K562 (cell line): ENCODE measurements around the gene PPP4R1. TPM values are rescaled to one million over a fixed set of nuclear protein-coding genes. Genes with fewer than 3 reads are reported as not detected.

Experiments
- BHLHE40 ChIP-seq: IDR thresholded peaks from 2 replicates; pipeline ENCODE4 v1.6.1; 2011; ENCODE audit warnings: low read length, improper control_type of control experiment
- CEBPG ChIP-seq, 3 experiments: fragments of 200-800 bp in 1 of 3; sonication (Bioruptor generic) in 1 of 3; sonication (generic) in 1 of 3; formaldehyde crosslinking in 1 of 3; IDR thresholded peaks in 2 of 3; conservative IDR thresholded peaks in 1 of 3; 2 replicates each; pipeline versions ENCODE4 v1.6.1 to v1.8.0; 2016 to 2022; ENCODE audit warnings: missing compliant biosample characterization in 2 of 3, missing genetic modification characterization in 2 of 3, mild to moderate bottlenecking in 1 of 3, missing genetic modification reagents in 1 of 3
- GTF2E2 ChIP-seq: fragments of 200-800 bp; sonication (Bioruptor generic); IDR thresholded peaks from 2 replicates; pipeline ENCODE4 v1.6.1; 2016; ENCODE audit warnings: missing genetic modification characterization, missing compliant biosample characterization
- MED1 ChIP-seq: sonication (generic); formaldehyde crosslinking; IDR thresholded peaks from 2 replicates; pipeline ENCODE4 v1.8.1; 2023; ENCODE audit warnings: missing genetic modification reagents, borderline replicate concordance
- PRDM10 ChIP-seq: fragments of 450-650 bp; IDR thresholded peaks from 2 replicates; pipeline ENCODE4 v1.6.1; 2018; ENCODE audit not compliant: partially characterized antibody
- RBM15 ChIP-seq: fragments of 200-400 bp; formaldehyde crosslinking; IDR thresholded peaks from 2 replicates; pipeline ENCODE4 v1.6.1; 2018; ENCODE audit warnings: mild to moderate bottlenecking, low read length, moderate library complexity; ENCODE audit not compliant: insufficient read depth
- SNAPC5 ChIP-seq: fragments of 250-450 bp; sonication (Bioruptor Pico); IDR thresholded peaks from 2 replicates; pipeline ENCODE4 v1.8.0; 2021; ENCODE audit warnings: moderate library complexity, mild to moderate bottlenecking, inconsistent platforms
- ZC3H8 ChIP-seq: fragments of 450-650 bp; IDR thresholded peaks from 2 replicates; pipeline ENCODE4 v1.6.1; 2017
- ZNF197 ChIP-seq: fragments of 200-800 bp; sonication (Bioruptor generic); IDR thresholded peaks from 2 replicates; pipeline ENCODE4 v1.6.1; 2016; ENCODE audit warnings: low read depth, missing genetic modification characterization, missing compliant biosample characterization
- ZNF445 ChIP-seq: fragments of 250-450 bp; sonication (Bioruptor Pico); IDR thresholded peaks from 2 replicates; pipeline ENCODE4 v1.4.0; 2020; ENCODE audit warnings: low read depth, mild to moderate bottlenecking, moderate library complexity
- polyA plus RNA-seq, 8 experiments: library from polyadenylated mRNA; depleted of rRNA in 4 of 8; stranded (reverse) in 5 of 8; unstranded in 3 of 8; fragments of >200 nt; fragmentation: Nextera tagmentation in 2 of 8; fragmentation: Illumina TruSeq in 1 of 8; extraction: Ambion mirVana in 2 of 8; extraction: Trizol in 1 of 8; gene quantifications; 2 replicates each; pipeline versions ENCODE4 v1.2.1 to v1.2.3, GENCODE V29; 2011 to 2014; ENCODE audit warnings: inconsistent platforms in 1 of 8, missing spikeins in 1 of 8
- total RNA-seq, 7 experiments: library from RNA; depleted of rRNA in 6 of 7; stranded (reverse); fragments of >200 nt in 6 of 7; fragmentation: Illumina TruSeq in 2 of 7; extraction: Trizol in 2 of 7; gene quantifications; 2 replicates each; pipeline versions ENCODE4 v1.2.1 to v1.2.3, GENCODE V29; 2011 to 2021; ENCODE audit warnings: low replicate concordance in 1 of 7
- TF ChIP-seq, protein P1 (sequence below): fragments of 450-650 bp; formaldehyde crosslinking; IDR thresholded peaks from 2 replicates; pipeline ENCODE4 v1.4.0; 2020; ENCODE audit warnings: mild to moderate bottlenecking, mixed read lengths
- TF ChIP-seq, protein P2 (sequence below): sonication (generic); formaldehyde crosslinking; IDR thresholded peaks from 2 replicates; pipeline ENCODE4 v1.8.0; 2022; ENCODE audit warnings: missing genetic modification reagents, mild to moderate bottlenecking, borderline replicate concordance
- TF ChIP-seq, protein P3 (sequence below): sonication (generic); formaldehyde crosslinking; IDR thresholded peaks from 2 replicates; pipeline ENCODE4 v1.9.0; 2022; ENCODE audit warnings: mild to moderate bottlenecking, missing genetic modification reagents
- TF ChIP-seq, protein P4 (sequence below): fragments of 450-650 bp; IDR thresholded peaks from 2 replicates; pipeline ENCODE4 v1.6.1; 2016; ENCODE audit warnings: borderline replicate concordance

PPP4R1 gene
- total and polyA plus RNA-seq, 9 of the 15 experiments (the other 6 are each of a cell fraction or from before 2014, with no cell fraction given), result 23.5 to 136 (median 84.5) TPM

DNA sequence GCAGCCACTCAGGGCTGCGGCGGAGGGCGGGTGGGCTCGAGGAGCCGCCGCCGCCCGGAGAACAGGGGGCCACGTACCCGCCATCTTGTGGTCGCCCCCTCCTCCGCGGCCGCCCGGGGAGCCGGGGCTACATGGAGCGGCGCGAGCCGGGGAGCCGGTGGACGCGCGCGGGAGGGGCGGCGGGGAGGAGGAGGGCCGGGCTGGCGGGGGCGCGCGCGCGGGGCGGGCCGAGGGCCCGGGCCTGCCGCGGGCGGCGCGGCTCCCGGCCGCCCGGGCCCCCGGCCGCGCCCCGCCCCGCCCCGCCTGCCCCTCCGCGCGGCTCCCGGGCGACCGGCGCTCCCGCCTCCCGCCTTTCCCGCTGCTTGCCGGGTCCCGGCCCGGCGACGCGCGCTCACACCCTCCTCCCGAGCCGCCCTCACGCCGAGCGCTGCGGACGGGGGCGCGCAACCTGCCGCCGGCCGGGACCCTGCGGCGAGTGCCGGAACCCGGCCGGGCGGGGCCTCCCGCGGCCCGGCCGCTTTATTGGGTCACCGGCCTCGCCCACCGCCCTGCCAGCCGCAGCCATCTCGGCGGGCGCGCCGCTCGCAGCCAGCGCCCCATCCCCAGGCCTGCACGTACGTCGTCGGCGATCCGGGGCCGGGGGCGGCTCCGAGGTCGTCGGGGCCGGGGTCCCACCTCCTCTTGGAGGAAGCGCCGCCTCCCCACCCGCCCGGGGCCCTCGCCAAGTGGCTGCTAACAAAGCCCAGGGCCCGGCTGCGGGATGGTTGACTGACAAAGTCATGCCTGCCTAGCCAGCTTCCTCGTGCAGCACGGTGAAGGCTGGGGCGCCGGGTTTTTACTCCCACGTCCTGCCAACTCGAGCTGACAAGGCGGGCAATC is at the start of gene PPP4R1 (continued):
- TF ChIP-seq, protein P1, sequence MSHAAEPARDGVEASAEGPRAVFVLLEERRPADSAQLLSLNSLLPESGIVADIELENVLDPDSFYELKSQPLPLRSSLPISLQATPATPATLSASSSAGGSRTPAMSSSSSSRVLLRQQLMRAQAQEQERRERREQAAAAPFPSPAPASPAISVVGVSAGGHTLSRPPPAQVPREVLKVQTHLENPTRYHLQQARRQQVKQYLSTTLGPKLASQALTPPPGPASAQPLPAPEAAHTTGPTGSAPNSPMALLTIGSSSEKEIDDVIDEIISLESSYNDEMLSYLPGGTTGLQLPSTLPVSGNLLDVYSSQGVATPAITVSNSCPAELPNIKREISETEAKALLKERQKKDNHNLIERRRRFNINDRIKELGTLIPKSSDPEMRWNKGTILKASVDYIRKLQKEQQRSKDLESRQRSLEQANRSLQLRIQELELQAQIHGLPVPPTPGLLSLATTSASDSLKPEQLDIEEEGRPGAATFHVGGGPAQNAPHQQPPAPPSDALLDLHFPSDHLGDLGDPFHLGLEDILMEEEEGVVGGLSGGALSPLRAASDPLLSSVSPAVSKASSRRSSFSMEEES (CRISPR knock-in tag), result no peak
- TF ChIP-seq, protein P2, sequence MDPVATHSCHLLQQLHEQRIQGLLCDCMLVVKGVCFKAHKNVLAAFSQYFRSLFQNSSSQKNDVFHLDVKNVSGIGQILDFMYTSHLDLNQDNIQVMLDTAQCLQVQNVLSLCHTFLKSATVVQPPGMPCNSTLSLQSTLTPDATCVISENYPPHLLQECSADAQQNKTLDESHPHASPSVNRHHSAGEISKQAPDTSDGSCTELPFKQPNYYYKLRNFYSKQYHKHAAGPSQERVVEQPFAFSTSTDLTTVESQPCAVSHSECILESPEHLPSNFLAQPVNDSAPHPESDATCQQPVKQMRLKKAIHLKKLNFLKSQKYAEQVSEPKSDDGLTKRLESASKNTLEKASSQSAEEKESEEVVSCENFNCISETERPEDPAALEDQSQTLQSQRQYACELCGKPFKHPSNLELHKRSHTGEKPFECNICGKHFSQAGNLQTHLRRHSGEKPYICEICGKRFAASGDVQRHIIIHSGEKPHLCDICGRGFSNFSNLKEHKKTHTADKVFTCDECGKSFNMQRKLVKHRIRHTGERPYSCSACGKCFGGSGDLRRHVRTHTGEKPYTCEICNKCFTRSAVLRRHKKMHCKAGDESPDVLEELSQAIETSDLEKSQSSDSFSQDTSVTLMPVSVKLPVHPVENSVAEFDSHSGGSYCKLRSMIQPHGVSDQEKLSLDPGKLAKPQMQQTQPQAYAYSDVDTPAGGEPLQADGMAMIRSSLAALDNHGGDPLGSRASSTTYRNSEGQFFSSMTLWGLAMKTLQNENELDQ (CRISPR knock-in tag), result no peak
- TF ChIP-seq ZNF445 (no peak), BHLHE40 (no peak), RBM15 (no peak), ZNF197 (CRISPR knock-in tag) (peak; percentile 37; the same call in 1 of the 2 replicates), GTF2E2 (tag) (no peak), CEBPG (CRISPR knock-in tag; IDR thresholded peaks at IDR 0.05) (no peak), CEBPG (tag; conservative IDR thresholded peaks at IDR 0.05 in 1 of 2, IDR thresholded peaks at IDR 0.05 in 1 of 2) (0 out of 4 replicates have a peak, but pooled peaks of 1 of the 2 experiments have one; percentile 9), MED1 (CRISPR knock-in tag) (no peak), PRDM10 (no peak), SNAPC5 (CRISPR knock-in tag) (no peak), ZC3H8 (no peak)
- TF ChIP-seq, protein P3, sequence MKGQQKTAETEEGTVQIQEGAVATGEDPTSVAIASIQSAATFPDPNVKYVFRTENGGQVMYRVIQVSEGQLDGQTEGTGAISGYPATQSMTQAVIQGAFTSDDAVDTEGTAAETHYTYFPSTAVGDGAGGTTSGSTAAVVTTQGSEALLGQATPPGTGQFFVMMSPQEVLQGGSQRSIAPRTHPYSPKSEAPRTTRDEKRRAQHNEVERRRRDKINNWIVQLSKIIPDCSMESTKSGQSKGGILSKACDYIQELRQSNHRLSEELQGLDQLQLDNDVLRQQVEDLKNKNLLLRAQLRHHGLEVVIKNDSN (CRISPR knock-in tag), result no peak
- TF ChIP-seq, protein P4, sequence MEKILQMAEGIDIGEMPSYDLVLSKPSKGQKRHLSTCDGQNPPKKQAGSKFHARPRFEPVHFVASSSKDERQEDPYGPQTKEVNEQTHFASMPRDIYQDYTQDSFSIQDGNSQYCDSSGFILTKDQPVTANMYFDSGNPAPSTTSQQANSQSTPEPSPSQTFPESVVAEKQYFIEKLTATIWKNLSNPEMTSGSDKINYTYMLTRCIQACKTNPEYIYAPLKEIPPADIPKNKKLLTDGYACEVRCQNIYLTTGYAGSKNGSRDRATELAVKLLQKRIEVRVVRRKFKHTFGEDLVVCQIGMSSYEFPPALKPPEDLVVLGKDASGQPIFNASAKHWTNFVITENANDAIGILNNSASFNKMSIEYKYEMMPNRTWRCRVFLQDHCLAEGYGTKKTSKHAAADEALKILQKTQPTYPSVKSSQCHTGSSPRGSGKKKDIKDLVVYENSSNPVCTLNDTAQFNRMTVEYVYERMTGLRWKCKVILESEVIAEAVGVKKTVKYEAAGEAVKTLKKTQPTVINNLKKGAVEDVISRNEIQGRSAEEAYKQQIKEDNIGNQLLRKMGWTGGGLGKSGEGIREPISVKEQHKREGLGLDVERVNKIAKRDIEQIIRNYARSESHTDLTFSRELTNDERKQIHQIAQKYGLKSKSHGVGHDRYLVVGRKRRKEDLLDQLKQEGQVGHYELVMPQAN, result no peak
